HEK293 (cell line): ENCODE measurements around the gene NDC1.

Experiments
- CTCF ChIP-seq: fragments of 450-650 bp; formaldehyde crosslinking; IDR thresholded peaks from 2 replicates; pipeline ENCODE4 v1.5.1; 2016; ENCODE audit warnings: missing biosample characterization, missing genetic modification characterization
- RBAK ChIP-seq: fragments of 450-650 bp; formaldehyde crosslinking; IDR thresholded peaks from 2 replicates; pipeline ENCODE4 v1.5.1; 2016; ENCODE audit warnings: missing biosample characterization, missing genetic modification characterization
- REST ChIP-seq: fragments of 450-650 bp; formaldehyde crosslinking; IDR thresholded peaks from 2 replicates; pipeline ENCODE4 v1.5.1; 2016; ENCODE audit warnings: missing biosample characterization, missing genetic modification characterization
- SP7 ChIP-seq: fragments of 450-650 bp; formaldehyde crosslinking; IDR thresholded peaks from 2 replicates; pipeline ENCODE4 v1.5.1; 2016; ENCODE audit warnings: missing biosample characterization, missing genetic modification characterization
- ZBTB7A ChIP-seq: fragments of 450-650 bp; formaldehyde crosslinking; IDR thresholded peaks from 2 replicates; pipeline ENCODE4 v1.5.1; 2016; ENCODE audit warnings: low read depth, missing biosample characterization, missing genetic modification characterization
- ZNF10 ChIP-seq: fragments of 450-650 bp; formaldehyde crosslinking; IDR thresholded peaks from 2 replicates; pipeline ENCODE4 v1.5.1; 2017; ENCODE audit warnings: missing biosample characterization, missing genetic modification characterization
- ZNF239 ChIP-seq: fragments of 450-650 bp; formaldehyde crosslinking; IDR thresholded peaks from 2 replicates; pipeline ENCODE4 v1.5.1; 2016; ENCODE audit warnings: missing biosample characterization, missing genetic modification characterization
- ZNF785 ChIP-seq: fragments of 450-650 bp; formaldehyde crosslinking; IDR thresholded peaks from 2 replicates; pipeline ENCODE4 v1.5.1; 2016; ENCODE audit warnings: missing biosample characterization, missing genetic modification characterization

GRCh38 chr1:53807916-53808315 is 30.2 kb downstream of the NDC1 start:
- TF ChIP-seq CTCF (tag by site-specific recombination) (no peak), RBAK (tag by site-specific recombination) (no peak), SP7 (tag by site-specific recombination) (no peak), ZNF10 (tag by site-specific recombination) (no peak), ZBTB7A (tag by site-specific recombination) (no peak), ZNF239 (no peak), ZNF785 (tag by site-specific recombination) (no peak), REST (tag by site-specific recombination) (no peak)
